Esophagus squamous epithelium (tissue), 5 donors: ENCODE data around the gene NAGLU. TPM values are rescaled to one million over a fixed set of nuclear protein-coding genes. Genes with fewer than 3 reads are reported as not detected.
A peak's percentile ranks its signal among the peaks of the same experiment; 100 is the strongest.

Experiments
- DNase-seq: peaks from one replicate; lab custom pipeline; 2025; lab: John Stamatoyannopoulos, UW
- H3K27ac ChIP-seq, 4 donors: fragments of 200-600 bp; sonication (generic); one replicate each; pipeline ENCODE4 v1.5.1; 2016 to 2019; ENCODE audit warnings: mild to moderate bottlenecking in 1 of 4
- H3K27me3 ChIP-seq, 4 donors: fragments of 200-600 bp; sonication (generic); 1 replicate in 3 of 4; 2 replicates in 1 of 4; pipeline versions ENCODE4 v1.5.1 to v1.6.0; 2017 to 2021; ENCODE audit warnings: antibody characterized with exemption in 1 of 4
- H3K36me3 ChIP-seq, 3 donors: fragments of 200-600 bp; sonication (generic); one replicate each; pipeline ENCODE4 v1.5.1; 2016 to 2019
- H3K4me1 ChIP-seq, 3 donors: fragments of 200-600 bp; sonication (generic); one replicate each; pipeline ENCODE4 v1.5.1; 2017 to 2019
- H3K4me3 ChIP-seq, 4 donors: fragments of 200-600 bp; sonication (generic); 1 replicate in 3 of 4; 2 replicates in 1 of 4; pipeline ENCODE4 v1.5.1; 2016 to 2019; ENCODE audit warnings: mild to moderate bottlenecking in 2 of 4, moderate library complexity in 1 of 4
- H3K9me3 ChIP-seq, 3 donors: fragments of 200-600 bp; sonication (generic); one replicate each; pipeline ENCODE4 v1.5.1; 2016 to 2019
- POLR2A ChIP-seq, 4 donors: fragments of 450-650 bp; IDR thresholded peaks; one replicate each; pipeline ENCODE4 v1.6.1; 2017; ENCODE audit warnings: antibody characterized with exemption in 4 of 4, mild to moderate bottlenecking in 4 of 4, moderate library complexity in 3 of 4
- WGBS, 2 donors: methylation state at CpG; one replicate each; pipeline ENCODE4 v1.1.5; 2018; 5-methylcytosine and 5-hydroxymethylcytosine counted together
- intact Hi-C: fragments of 100-400 bp; cut with DNase I; formaldehyde crosslinking; loops from one replicate; pipeline ENCODE4 v1.15.0; 2022
- total RNA-seq, 4 donors: library from RNA; depleted of rRNA; stranded (reverse); fragments of >200 nt; gene quantifications; one replicate each; pipeline ENCODE4 v1.1.0, GENCODE V29; 2016
- TF ChIP-seq, protein P1 (sequence below), 6 experiments: fragments of 450-650 bp in 4 of 6; fragments of 200-600 bp in 2 of 6; sonication (generic) in 2 of 6; IDR thresholded peaks; one replicate each; pipeline ENCODE4 v1.5.1; 2016 to 2019; ENCODE audit warnings: antibody characterized with exemption in 6 of 6, mild to moderate bottlenecking in 4 of 6, moderate library complexity in 4 of 6
- donor health status: DM: yes; HTN: yes; CAD: no.

Gene NAGLU
- total RNA-seq, 4 donors from 2014 or later = 19.2 to 39.0 (median 26.5) TPM

DNA sequence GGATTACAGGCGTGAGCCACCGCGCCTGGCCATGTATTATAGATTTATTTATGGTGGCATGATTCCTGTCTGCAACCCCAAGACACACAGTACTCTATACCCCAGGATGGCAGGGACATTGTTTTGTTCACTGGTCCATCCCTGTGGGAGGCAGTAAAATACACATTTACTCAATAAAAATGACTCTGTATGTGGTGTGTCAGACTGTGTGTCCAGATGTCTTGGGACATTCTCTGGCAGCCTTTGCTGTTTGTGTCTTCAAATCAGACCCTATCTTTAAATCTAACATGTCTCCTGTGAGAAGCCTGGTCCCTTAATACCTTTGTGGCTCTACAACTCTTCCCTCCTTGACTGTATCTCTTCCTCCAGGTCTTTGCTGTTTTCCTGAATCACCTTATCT lies 24.2 kb downstream of the NAGLU start:
- Histone ChIP-seq H3K4me1 (peaks cover 23 to 65% (median 29%) of the 10 kb centered on the region in 3 donors), H3K27ac (peak overlapping the region in 1 of 4 donors; percentile 2), H3K4me3 (no peak overlapping the region), H3K36me3 (peaks cover 10 to 15% (median 13%) of the 10 kb centered on the region in 3 donors), H3K9me3 (no peaks in the 10 kb centered on the region), H3K27me3 (no peaks in the 10 kb centered on the region)
- DNase-seq = no peak
- WGBS, 2 donors = 91% methylated on average over 3 of the region's 3 CpGs; no CpG with 5 or more reads in 1 of the 2 donors
- intact Hi-C loops = no loop called here
- TF ChIP-seq, protein P1, sequence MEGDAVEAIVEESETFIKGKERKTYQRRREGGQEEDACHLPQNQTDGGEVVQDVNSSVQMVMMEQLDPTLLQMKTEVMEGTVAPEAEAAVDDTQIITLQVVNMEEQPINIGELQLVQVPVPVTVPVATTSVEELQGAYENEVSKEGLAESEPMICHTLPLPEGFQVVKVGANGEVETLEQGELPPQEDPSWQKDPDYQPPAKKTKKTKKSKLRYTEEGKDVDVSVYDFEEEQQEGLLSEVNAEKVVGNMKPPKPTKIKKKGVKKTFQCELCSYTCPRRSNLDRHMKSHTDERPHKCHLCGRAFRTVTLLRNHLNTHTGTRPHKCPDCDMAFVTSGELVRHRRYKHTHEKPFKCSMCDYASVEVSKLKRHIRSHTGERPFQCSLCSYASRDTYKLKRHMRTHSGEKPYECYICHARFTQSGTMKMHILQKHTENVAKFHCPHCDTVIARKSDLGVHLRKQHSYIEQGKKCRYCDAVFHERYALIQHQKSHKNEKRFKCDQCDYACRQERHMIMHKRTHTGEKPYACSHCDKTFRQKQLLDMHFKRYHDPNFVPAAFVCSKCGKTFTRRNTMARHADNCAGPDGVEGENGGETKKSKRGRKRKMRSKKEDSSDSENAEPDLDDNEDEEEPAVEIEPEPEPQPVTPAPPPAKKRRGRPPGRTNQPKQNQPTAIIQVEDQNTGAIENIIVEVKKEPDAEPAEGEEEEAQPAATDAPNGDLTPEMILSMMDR (IDR thresholded peaks at IDR 0.05) = no peak

DNA sequence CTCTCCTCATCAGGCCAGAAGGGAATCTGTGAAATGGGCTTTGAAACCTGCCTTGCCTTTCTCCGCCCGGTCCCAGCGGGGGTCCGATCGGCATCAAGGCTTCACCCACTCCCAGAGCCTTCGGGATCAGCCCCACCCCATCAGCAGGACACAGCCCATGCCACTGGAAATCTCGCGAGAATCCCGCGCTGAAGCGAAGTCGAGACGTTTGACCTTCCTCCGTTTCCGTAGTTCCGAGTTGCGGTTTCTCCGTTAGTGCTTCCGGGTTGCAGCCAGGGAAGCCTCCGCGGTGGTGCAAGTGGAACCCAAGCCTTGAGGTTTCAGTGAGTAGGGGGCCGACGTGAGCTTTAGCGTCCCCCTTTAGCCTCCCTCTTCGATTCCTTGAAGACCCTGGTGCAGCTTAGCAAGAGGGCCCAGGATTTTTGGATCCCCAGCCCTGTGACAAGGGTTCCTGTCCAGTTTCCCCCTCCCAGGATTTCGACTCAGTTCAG lies 25.9 kb downstream of the NAGLU start, which contains the start of gene COASY:
Gene COASY, plus strand, starts transcription at position 252 of the 491 bp plus-strand sequence. CDS start 475 bp downstream, outside the sequence.
- peak within 1 kb of the TSS; percentile 66 to 91 (median 79) for H3K4me3 ChIP-seq
- WGBS, 2 donors = 0% methylated on average over 1 to 12 of the region's 26 CpGs
- TF ChIP-seq, protein P1 (IDR thresholded peaks at IDR 0.05) = peak in 1 of 6 experiments; percentile 38
- peak in 3 of 4 donors; percentile 14 to 66 (median 46) for TF ChIP-seq POLR2A (IDR thresholded peaks at IDR 0.05)
- H3K4me1 ChIP-seq = peaks cover 31 to 67% (median 33%) of the 10 kb centered on the region in 3 donors
- no peaks in the 10 kb centered on the region for H3K9me3 ChIP-seq
- H3K36me3 ChIP-seq = peaks cover 13 to 27% (median 15%) of the 10 kb centered on the region in 3 donors
- peak; percentile 52 for DNase-seq
- no peaks in the 10 kb centered on the region for H3K27me3 ChIP-seq
- intact Hi-C loops = no loop called here
- H3K27ac ChIP-seq = peak within 1 kb of the TSS; percentile 87 to 94 (median 90)

DNA sequence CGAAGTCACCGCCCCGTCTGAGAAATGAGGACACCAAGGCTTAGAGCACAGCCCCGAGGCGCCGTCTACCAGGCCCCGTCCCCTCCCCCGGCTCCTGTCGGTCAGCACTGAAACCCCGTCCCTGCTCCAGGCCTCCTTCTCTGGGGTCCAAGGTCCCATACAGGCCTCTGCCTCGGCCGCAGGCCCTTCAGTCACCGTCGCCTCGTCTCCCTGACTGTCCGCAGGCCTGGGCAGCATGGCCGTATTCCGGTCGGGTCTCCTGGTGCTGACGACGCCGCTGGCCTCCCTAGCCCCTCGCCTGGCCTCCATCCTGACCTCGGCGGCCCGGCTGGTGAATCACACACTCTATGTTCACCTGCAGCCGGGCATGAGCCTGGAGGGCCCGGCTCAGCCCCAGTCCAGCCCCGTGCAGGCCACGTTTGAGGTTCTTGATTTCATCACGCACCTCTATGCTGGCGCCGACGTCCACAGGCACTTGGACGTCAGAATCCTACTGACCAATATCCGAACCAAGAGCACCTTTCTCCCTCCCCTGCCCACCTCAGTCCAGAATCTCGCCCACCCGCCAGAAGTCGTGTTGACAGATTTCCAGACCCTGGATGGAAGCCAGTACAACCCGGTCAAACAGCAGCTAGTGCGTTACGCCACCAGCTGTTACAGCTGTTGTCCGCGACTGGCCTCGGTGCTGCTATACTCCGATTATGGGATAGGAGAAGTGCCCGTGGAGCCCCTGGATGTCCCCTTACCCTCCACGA lies 26.5 kb downstream of the NAGLU start:
- no peaks in the 10 kb centered on the region for H3K9me3 ChIP-seq
- peak overlapping the region; percentile 66 to 91 (median 79) for H3K4me3 ChIP-seq
- H3K36me3 ChIP-seq = peaks cover 13 to 27% (median 15%) of the 10 kb centered on the region in 3 donors
- WGBS, 2 donors = 2 to 17% methylated on average over 10 to 22 of the region's 48 CpGs
- TF ChIP-seq, protein P1 (IDR thresholded peaks at IDR 0.05) = no peak
- TF ChIP-seq POLR2A (IDR thresholded peaks at IDR 0.05) = no peak
- intact Hi-C loops = no loop called here
- peaks cover 31 to 71% (median 35%) of the 10 kb centered on the region in 3 donors for H3K4me1 ChIP-seq
- H3K27ac ChIP-seq = peak overlapping the region; percentile 87 to 94 (median 90)
- H3K27me3 ChIP-seq = no peaks in the 10 kb centered on the region
- no peak for DNase-seq

DNA sequence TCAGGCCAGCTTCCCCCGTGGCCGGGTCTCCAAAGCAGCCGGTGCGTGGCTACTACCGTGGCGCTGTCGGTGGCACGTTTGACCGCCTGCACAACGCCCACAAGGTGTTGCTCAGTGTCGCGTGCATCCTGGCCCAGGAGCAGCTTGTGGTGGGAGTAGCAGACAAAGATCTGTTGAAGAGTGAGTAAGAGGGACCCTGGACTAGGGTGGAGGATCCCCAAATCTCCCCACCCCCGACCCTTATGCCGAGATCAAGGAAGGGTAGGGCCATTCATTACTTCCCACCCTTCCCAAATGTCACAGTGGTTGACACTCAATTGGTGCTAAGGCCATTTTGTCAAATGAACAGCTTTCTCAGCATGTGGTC lies 27.1 kb downstream of the NAGLU start:
- WGBS, 2 donors = 53 to 80% methylated on average over 1 to 3 of the region's 14 CpGs
- TF ChIP-seq, protein P1 (IDR thresholded peaks at IDR 0.05) = no peak
- TF ChIP-seq POLR2A (IDR thresholded peaks at IDR 0.05) = no peak
- Histone ChIP-seq H3K4me3 (peak overlapping the region; percentile 66 to 91 (median 79)), H3K4me1 (peaks cover 36 to 76% (median 40%) of the 10 kb centered on the region in 3 donors), H3K9me3 (no peaks in the 10 kb centered on the region), H3K27me3 (no peaks in the 10 kb centered on the region), H3K36me3 (peaks cover 13 to 27% (median 15%) of the 10 kb centered on the region in 3 donors), H3K27ac (peak overlapping the region; percentile 87 to 94 (median 90))
- no peak for DNase-seq
- intact Hi-C loops = no loop called here

DNA sequence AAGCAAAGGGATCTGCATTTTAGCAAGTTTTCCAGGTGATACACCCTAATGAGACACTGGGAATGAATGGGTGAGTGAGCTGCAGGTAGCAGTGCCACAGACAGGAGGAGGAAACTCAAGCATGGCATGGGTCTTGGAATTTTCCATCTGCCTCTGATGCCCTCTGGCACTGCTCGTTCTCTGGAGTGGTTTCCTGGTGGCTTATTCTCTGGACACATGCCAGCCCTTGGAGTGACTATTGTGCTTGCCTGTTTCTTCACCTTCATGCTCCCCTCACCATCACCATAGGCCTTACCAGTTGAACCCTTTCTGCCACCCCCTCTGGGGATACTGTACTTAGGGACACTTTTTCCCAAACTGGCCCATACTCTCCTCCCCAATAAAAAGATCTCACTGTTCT lies 27.5 kb downstream of the NAGLU start:
- DNase-seq = no peak
- Histone ChIP-seq H3K36me3 (peaks cover 15 to 31% (median 19%) of the 10 kb centered on the region in 3 donors), H3K27me3 (no peaks in the 10 kb centered on the region), H3K4me1 (peaks cover 40 to 80% (median 44%) of the 10 kb centered on the region in 3 donors), H3K4me3 (peak overlapping the region in 3 of 4 donors; percentile 73 to 91 (median 85)), H3K9me3 (no peaks in the 10 kb centered on the region), H3K27ac (peak overlapping the region; percentile 87 to 94 (median 90))
- TF ChIP-seq, protein P1 (IDR thresholded peaks at IDR 0.05) = peak in 2 of 6 experiments; percentile 29 to 34
- no peak for TF ChIP-seq POLR2A (IDR thresholded peaks at IDR 0.05)
- intact Hi-C loops = no loop called here
- WGBS, 2 donors = 0 to 13% methylated on average over 1 of the region's 1 CpG
